ENCODE results near the gene C16orf74.

Gene C16orf74

DNA sequence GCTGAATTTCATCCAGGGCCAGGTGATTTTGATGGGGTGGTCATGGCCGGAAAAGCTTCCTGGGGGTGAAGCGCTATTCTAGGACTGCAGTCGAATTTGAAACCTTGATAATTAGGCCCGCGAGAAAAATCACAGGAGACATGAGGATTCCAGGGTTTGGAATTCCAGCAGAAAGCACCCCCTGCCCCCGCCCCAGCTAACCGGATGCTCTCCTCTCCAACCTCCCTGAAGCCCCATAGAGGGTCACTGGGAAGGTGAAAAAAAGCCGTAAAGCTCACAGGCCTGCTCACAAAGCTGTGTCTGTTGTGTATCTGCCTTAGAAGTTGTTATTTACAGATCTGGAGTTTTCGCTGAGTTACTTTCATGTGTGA lies 61.0 kb downstream of the C16orf74 start:
- DNase-seq, result no peak

DNA sequence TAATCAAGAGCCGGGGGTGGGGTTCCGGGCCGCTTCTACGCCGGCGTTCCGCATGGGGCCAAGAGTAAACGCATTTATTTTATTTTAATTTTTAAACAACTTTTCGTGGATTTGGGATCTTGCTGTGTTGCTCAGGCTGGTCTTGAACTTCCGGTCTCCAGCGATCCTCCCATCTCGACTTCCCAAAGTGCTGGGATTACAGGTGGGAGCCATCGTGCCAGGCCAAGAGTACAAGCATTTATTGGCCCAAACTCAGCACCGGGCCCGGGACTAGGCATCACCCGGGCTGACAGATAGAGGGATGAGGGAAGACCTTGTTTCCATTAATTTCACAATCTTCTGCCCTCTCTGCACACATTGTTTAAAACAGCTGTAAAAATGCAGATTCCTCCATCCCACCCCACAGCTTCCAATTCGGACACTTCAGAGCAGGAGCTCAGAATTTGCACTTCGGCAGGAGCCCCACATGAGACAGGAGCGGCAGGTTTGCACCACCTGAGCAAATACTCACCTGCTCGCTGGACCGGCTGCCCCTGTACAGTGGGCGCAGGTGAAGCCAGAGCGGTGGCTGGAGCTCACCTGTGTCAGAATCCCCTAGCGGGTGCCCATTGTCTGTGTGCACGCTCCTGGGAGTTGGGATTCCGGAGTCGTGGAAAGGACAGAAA lies 61.5 kb downstream of the C16orf74 start:
- DNase-seq, result no peak

DNA sequence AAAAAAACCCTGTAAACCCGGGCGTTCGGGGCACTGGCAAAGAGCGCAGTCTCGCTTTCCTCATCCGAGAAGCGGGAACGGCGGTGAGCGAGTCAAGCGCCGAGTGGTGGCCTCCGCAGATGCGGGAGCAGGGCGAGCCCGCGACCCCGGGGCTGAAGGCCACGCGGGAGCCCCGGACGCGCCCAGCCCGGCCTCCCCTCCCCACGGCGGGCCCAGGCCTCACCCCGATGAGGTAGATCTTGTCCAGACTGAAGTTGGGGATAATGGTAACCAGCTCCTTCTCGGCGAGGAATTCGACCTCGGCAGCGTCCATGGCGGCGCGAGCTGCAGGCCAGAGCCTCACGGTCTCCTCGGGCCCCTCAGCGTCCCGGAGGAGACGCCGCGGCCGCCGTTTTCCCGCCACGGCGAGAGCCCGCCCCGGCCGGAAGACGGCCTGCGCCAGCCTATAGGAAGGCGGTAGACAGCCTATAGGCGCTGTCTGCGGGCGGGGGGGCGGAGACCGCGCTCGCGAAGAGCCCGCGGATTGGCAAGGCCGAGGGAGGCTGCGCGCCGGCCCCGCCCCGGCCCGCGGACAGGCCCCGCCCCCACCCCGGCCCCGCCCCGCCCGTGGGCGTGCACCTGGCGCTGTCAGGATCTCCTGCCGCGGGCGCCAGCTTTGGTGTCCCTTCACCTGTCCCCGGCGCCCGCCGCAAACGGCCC lies 62.2 kb downstream of the C16orf74 start, which contains the start of gene GINS2:
TSS of gene GINS2 (minus strand) at position 369 of the 699 bp plus-strand sequence. CDS start at position 313, 56 bp downstream.
- peak; percentile 85 for DNase-seq

DNA sequence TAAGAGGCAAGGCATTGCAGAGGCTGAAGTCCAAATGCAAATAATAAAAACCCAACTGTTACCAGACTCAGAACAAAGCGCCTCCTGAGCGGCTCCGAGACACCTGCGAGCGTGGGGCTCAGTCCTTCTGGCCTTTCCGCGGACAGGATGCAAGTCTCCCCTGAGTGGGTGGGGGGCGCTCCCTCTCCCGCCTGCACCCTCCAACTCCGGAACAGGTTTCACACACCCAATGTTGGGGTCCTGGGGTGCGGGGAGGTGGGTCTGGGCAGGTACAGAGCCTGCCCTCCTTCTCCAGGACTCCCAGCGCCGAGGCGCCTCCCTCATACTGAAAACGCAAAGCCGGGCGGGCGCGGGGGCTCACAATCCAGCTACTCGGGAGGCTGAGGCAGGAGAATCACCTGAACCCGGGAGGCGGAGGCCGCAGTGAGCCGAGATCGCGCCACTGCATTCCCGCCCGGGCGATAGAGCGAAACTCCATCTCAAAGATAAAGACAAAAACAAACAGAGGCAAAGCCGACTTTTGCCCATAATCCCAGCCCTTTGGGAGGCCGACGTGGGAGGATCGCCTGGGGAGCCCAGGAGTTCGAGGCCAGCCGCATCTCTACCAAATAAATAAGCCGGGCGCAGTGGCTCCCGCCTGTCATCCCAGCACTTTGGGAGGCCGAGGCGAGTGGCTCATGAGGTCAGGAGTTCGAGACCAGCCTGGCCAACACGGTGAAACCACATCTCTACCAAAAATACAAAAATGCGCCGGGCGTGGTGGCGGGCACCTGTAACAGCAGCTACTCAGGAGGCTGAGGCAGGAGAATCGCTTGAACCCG lies 63.0 kb downstream of the C16orf74 start:
- DNase-seq, result no peak

DNA sequence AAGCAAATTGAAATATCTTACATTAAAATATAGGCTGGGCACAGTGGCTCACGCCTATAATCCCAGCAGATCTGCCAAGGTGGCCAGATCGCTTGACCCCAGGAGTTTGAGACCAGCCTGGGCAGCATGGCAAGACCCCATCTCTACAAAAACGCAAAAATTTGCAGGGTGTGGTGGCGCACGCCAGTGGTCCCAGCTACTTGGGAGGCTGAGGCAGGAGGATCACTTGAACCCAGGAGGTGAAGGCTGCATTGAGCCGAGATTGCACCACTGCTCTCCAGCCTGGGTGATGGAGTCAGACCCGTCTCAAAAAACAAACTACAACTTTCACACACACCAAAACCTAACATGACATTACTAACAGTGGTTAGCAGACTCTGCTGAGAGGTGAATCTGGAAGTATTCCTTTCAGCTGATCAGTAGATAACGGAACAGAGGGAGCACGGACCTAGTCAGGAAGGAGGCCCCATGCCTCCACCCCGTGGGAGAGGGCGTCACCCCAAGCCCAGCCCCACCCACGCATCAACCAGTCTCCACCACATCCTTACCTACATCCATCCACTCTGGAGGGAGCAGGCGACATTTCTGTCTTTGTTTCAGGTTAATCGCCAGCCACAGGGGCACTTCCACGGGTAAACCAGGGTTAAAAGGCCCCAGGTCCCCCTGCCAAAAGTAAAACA lies 63.8 kb downstream of the C16orf74 start:
- no peak for DNase-seq

DNA sequence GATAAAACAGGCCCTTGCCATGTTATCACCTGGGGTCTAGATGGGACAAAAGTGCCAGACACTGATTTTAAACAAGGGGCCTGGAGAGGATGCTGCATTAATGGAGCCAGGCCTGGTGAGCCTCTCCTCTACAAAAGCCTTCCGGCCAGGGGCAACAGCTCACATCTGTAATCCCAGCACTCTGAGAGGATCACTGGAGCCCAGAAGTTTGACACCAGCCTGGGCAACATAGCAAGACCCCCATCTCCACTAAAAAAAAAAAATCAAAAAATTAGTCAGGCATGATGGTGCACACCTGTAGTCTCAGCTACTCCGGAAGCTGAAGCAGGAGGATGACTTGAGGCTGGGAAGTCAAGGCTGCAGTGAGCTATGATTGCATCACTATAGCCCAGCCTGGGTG lies 65.6 kb downstream of the C16orf74 start:
- DNase-seq, result no peak

DNA sequence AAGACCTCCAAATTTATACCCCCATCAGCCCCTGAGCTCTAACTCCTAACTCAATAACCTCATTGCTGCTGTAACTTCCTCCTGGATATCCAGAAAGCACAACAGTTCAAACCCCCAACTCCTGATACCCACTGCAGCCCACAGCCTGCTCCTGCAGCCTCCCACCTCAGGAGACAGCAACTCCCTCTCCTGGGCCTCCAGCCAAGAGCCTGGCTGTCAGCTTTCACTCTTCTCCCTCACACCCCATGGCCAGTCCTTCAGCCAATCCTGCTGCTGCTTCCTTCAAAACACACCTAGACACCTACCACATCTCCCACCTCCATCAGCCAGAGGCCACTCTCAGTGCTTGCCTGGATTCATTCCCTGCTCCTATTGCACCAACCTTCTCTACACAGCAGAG lies 67.5 kb downstream of the C16orf74 start:
- DNase-seq, result no peak

DNA sequence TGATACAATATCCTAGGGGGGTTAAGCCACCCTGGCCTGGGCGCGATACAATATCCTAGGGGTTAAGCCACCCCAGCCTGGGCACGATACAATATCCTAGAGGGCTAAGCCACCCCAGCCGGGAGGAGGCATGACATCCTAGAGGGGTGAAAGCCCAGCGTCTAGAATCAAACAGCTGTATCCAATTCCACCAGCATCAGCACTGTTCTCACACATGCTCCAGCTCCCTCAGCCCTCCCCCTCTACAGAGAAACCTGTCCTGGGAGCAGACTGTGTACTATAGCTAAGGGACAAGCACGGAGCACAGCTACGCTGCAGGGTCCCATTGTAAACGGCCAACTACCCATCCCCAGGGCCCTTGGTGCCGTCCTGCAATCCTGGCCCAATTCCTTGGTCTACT lies 68.4 kb downstream of the C16orf74 start:
- DNase-seq, result no peak

DNA sequence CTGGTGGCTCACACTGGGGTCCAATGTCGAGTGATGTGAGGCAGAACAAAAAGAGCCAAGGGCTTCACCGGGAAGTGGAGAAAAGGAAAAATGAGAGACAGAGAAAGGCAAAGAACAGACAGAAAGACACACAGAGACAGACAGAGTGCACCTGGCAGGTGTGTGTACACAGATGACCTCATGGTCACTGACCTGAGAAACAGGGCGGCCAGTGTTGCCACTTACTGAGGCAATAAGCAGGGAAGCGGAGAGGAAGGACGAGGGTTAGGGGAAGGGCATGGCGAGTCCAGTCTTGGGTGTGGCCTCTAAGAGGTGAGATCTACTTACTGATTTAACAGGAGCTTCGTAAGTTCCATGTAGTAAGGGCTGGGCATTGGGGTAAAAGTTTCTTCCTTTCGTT lies 69.6 kb downstream of the C16orf74 start:
- DNase-seq, result no peak

DNA sequence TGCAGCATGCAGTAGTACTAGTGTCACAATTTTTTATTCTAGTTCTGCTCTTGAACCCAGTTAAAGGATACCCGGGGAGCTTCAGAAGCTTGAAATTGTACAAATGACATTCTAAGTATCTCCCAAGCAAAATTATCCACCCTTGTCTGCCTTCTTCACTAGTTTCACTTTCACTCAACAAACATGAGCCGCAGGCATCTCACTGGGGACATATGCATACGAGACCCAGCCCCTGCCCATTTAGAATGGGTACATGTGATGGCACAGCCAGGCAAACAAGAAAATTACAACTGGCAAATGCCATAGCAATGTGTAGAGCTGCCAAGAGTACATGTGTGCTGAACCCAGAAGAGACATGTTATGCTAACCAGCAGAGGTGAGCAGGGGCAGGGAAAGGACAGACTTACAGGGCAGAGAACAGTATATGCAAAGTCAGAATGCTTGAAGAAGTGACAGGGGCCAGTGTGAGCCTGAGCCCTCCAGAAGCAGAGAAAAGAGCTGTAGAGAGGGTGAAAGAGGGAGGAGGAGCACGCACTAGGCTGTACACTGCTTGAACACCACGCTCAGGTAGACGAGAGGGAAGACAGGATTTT lies 70.4 kb downstream of the C16orf74 start:
- DNase-seq, result no peak

DNA sequence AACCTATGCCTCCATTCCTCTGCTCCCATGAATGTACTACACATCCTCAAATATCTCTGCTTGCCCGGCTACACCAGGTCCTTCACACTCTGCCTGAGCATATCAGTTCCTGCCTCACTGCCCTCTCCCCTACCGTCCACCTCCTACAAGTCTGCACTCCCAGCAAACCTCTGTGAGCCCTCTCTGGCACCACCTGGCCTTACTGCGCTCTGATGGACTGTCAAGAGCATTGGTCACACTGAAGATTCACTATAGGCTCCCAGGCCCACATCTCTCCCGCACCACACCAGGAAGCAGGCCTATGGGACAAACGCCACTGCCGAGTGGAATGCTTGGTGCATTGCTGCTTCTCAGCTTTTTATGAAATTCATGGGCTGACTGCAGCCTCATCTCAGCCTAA lies 71.0 kb downstream of the C16orf74 start:
- no peak for DNase-seq

DNA sequence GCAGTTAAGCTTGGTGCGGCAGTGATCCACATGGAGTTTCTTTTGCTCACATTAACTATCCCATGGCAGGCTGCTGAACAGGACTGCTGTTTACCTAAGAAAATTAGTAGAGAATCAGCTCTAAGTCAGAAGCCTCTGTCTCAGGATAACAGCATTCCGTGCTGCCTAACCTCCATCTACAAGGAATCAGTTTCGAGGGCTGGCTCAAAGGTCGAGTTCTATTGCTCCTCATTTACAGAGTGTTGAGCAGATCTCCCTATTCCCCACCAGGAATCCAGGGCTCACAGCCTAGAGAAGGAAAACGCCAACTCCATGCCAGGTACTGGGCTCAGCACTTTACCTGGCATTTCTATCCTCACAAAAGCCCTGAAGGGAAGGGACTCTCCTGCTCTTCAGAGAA lies 72.1 kb downstream of the C16orf74 start:
- no peak for DNase-seq

DNA sequence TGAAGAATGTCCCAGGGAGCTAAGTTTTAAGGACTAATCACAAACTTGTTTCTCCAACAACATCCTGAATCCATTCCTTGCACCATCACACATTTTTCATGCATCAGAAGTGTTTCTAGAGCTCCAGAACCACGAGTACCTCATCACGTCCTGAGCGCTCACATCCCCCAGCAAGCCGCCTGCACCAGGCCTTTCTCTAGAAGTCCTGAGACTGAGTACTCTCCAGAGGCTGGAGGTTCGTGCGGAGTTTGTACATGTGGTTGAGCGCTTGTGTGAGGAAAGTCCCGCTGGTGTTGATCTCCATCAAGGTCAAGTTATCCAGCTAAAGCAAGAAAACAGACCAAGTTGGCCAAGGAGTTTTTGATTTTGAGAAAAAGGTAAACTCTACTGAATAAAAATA lies 72.9 kb downstream of the C16orf74 start:
- DNase-seq, result no peak

DNA sequence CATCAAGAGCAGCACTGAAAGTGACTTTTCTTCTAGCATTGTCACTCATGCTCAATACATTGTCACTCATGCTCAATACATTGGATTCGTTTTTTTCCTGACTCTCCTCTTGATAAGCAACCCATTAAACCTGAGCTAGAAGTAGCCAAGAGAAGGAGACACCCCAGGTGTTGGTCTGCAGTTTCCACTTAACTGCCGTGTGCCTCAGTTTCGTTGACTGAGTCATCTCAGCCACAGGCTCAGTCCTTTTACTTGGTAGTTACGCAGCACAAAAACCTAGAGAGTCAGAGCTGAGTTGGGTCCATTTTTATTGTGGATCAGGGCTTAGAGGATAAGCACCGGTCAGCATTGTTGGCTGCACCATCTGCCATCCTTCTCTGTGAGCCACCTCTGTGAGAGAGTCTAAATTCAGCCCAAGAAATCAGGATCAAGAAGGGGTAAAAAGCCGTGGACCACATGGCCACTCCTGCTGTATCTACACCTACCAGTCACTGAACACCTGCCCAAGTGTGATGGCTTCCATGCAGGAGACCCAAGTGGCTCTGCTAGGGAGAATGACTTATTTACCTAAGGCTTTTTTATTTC lies 73.4 kb downstream of the C16orf74 start:
- no peak for DNase-seq

DNA sequence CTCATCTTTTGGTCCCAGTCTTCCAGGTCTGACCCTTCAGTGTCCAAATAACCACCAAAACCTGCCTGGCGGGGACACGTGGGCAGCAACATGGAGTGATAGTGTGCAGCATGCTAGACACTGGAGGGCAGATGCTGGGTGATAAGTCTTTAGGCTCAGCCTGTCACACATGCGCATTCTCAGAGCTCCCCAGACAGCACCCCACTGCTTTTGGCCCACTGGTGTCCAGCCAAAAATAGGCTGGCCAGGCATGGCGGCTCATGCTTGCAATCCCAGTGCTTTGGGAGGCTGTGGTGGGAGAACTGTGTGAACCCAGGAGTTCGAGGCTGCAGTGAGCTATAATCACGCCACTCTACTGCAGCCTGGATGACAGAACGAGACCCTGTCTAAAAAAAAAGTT lies 74.4 kb downstream of the C16orf74 start:
- DNase-seq, result no peak

DNA sequence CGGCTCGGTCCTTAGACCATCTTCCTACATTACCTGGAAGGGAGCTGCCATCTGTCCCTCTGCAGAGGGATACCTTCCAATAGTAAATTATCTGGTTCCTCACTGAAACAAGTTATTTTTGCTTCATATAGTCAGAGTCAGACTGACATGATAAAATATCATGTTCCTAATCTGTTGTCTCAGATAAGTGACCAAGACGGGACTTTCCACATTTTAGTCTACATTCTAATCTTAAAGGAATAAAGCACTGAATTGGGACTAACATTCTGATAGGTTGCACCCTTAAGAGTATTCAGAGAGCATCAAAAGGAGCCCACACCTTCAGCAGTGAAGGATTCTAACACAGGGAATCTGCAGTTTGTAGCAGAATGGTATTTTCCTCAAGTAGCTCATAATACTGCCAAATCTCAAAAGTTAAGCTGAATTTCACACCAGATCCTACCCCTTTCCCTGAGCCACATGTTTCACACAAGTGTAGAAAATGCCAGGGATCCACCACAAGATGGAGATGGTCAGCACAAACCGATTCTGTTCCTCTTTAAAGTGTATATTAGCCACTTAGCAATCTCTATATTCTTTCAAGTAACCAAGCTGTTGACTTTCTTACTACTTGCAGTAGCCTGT lies 75.5 kb downstream of the C16orf74 start:
- no peak for DNase-seq

DNA sequence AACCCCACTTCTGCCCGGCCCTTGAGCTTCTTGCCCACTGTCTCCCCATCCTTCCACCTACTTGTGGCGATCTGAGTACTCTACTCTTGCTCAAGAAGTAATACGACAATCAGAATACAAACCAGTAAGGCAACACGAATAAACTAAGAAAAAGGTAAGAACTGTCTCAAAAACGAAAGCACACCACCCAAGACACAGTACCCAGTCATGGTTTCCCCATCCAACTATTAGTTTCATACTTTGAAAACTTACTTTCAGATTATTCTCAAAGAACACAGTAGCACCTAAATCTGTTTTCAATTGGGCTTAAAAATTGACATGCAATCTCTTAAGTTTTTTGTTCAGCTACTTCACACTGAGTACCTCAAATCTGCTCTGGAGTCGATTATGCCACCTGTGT lies 76.1 kb downstream of the C16orf74 start:
- no peak for DNase-seq

DNA sequence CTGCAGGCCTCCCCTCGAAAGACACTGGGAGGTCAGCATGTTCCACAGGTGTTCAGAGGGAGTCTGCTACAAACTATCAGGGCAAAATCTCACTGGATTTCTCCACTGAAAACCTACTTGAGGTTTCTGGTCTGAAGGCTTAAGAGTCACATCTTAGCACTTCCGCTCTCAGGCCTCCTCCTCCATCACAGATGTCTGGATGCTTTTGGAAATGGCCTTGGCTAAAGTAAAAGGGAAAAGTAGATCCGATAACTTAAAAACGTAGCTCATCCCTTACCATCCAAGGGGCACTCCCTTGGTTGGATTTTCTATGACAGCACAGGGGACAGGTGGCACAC lies 76.5 kb downstream of the C16orf74 start:
- DNase-seq, result no peak

DNA sequence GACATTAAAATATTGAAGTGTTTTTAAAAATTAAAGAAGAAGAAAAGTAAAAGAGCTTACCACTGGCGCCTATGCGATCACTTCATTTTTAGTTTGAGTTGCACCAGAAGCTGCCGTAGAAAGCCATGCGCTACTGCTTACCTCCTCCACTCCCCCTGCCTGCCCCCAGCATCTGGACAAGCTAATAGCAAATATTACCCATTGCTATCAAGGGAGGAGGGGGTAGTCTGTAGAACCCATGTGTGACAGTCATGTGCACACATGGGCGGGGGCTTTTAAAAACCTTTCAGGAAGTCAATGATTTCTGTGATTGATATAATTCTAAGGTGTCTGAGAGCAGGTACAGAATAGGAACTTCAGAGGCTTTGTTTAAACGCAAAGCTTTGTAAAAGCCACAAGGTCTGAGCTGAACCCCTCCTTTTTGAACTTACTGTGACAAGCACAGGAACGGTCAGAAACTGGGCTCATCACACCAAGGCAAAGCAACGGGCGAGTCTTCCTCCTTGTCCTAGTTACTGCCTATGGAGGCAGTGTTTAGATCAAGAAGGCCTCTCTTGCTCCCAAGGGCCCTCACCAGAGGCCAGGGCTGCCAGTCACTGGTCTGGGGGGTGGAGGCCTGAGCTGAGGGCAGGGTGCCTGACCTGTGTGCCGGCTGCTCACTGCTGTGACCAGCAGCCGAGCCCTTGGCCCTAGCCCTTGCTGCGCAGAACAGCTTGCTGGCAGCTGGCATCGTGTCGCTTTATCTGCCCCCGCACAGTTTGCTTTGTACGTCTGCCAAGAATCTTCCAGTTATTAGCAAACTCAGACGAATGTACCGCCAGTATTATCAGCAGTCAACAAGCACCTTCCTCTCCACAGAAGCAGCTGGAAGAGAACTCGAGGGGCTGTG lies 77.1 kb downstream of the C16orf74 start:
- DNase-seq, result no peak

DNA sequence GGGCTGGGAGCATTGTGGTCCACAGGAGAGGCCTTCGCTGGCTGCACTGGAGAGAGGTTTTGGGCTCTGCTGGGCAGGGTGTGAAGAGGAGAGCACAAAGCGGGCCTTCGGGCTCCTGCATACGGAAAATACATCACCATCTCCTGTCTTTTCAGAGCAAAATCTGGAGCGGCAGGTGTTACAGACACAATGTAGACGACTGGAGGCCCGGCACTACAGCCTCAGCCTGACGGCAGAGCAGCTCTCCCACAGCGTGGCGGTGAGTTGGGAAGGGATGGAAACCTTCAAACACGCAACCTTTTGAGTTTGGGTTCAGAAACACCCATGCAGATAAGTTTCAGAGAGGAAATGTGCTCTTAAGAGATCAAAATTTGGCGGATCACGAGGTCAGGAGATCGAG lies 80.1 kb downstream of the C16orf74 start:
- no peak for DNase-seq

Data from activated T-cell treated with anti-CD3 and anti-CD28 coated beads for 4 hours (primary cell).